ENCODE measurements around the gene WSB2. TPM values are rescaled to one million over a fixed set of nuclear protein-coding genes. Genes with fewer than 3 reads are reported as not detected.

WSB2 gene
- total and polyA plus RNA-seq, 10 of the 15 experiments (the other 5 are each of a cell fraction or from before 2014, with no cell fraction given) = 18.3 to 82.6 (median 43.7) TPM

DNA sequence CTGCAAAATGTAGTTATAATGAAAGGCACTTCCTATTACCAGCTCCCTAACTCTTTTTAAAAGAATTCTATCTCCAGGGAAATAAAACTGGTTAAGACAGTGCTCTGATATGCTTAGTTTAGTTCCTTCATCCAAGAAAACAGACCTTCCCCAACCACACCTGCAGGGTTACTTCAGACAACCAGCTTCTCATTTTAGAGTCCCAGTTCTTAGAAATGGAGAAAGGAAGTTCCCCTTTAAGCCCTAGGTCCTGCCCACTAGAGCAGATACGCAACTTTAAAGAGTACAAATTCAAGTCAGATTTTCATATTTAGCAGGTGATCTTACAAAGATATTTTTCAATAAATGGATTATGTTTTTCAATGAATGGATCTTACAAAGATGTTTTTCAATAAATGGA lies 4.4 kb upstream of the WSB2 start:
- no peak overlapping the region for H3K9ac ChIP-seq (ENCODE audit: control insufficient read depth, insufficient read depth, low read length)

DNA sequence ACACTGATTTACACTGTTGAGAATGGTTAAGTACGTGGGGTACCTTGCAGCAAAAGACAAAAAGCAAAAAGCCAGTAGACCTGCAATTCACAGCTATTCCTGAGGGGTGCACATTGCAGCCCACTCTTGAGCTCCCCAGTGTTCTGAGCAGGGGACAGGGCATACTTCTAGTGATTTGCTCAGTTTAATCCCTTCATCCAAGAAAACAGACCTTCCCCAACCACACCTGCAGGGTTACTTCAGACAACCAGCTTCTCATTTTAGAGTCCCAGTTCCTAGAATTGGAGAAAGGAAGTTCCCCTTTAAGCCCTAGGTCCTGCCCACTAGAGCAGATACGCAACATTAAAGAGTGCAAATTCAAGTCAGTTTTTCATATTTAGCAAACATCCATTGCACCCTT lies 3.6 kb upstream of the WSB2 start:
- no peaks in the 10 kb centered on the region for H3K36me3 ChIP-seq (ENCODE audit: control insufficient read depth in 2 of 2, insufficient read depth in 2 of 2, low read length in 1 of 2)
- no peaks in the 10 kb centered on the region for H3K9me3 ChIP-seq (replicated peaks; ENCODE audit: control insufficient read depth, insufficient read depth, low read length)
- FAIRE-seq = peak; percentile 61
- peaks cover 13% of the 10 kb centered on the region for H3K4me1 ChIP-seq (ENCODE audit: control insufficient read depth, insufficient read depth, low read length)
- no peaks in the 10 kb centered on the region for H4K20me1 ChIP-seq (ENCODE audit: control insufficient read depth, insufficient read depth)
- no peak overlapping the region for H3K27ac ChIP-seq (ENCODE audit: control insufficient read depth, insufficient read depth)
- no peak overlapping the region for H3K4me3 ChIP-seq
- peak; percentile 60 for ATAC-seq
- ChIA-PET POLR2A (interaction anchor here (0.8 to 1.4 kb wide), 4 partner anchors 17 to 180 kb away, joined by 3 to 6 read pairs (median 4); no protein-coding TSS in a partner anchor), CTCF (interaction anchor here (0.8 to 5.3 kb wide), 17 partner anchors 9 to 341 kb away, joined by 3 to 42 read pairs (median 4); partner anchors contain the start of genes RFC5 and SUDS3), SMC1A (ENCODE audit: uncharacterized antibody, unreplicated experiment) (interaction anchor here (0.6 to 1.8 kb wide), 14 partner anchors 10 to 311 kb away, joined by 3 to 10 read pairs (median 3); partner anchors contain the start of gene SUDS3), RAD21 (ENCODE audit: unreplicated experiment) (interaction anchor here (1.1 to 2.7 kb wide), 6 partner anchors 20 to 312 kb away, joined by 3 to 8 read pairs (median 4); partner anchors contain the start of genes PEBP1 and SUDS3)
- in situ Hi-C loops (cut with MboI) = no loop called here
- no peak overlapping the region for H2AFZ ChIP-seq (ENCODE audit: control insufficient read depth, low read depth, low read length)
- no peak overlapping the region for H3K9ac ChIP-seq (ENCODE audit: control insufficient read depth, insufficient read depth, low read length)
- TF ChIP-seq SPI1 (IDR thresholded peaks at IDR 0.05; ENCODE audit: borderline replicate concordance, insufficient read depth, low read depth, low read length) (peak; percentile 4; the same call in 1 of the 2 replicates), RAD21 (IDR thresholded peaks at IDR 0.05; ENCODE audit: insufficient read depth, low read depth, low read length) (peak; percentile 9; the same call in 1 of the 2 replicates)
- TF ChIP-seq, protein P1, sequence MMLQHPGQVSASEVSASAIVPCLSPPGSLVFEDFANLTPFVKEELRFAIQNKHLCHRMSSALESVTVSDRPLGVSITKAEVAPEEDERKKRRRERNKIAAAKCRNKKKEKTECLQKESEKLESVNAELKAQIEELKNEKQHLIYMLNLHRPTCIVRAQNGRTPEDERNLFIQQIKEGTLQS (IDR thresholded peaks at IDR 0.05; ENCODE audit: borderline replicate concordance, extremely low read depth, low read depth, low read length) = no peak
- TF ChIP-seq, protein P2, sequence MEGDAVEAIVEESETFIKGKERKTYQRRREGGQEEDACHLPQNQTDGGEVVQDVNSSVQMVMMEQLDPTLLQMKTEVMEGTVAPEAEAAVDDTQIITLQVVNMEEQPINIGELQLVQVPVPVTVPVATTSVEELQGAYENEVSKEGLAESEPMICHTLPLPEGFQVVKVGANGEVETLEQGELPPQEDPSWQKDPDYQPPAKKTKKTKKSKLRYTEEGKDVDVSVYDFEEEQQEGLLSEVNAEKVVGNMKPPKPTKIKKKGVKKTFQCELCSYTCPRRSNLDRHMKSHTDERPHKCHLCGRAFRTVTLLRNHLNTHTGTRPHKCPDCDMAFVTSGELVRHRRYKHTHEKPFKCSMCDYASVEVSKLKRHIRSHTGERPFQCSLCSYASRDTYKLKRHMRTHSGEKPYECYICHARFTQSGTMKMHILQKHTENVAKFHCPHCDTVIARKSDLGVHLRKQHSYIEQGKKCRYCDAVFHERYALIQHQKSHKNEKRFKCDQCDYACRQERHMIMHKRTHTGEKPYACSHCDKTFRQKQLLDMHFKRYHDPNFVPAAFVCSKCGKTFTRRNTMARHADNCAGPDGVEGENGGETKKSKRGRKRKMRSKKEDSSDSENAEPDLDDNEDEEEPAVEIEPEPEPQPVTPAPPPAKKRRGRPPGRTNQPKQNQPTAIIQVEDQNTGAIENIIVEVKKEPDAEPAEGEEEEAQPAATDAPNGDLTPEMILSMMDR (IDR thresholded peaks at IDR 0.05 in 2 of 3, conservative IDR thresholded peaks at IDR 0.05 in 1 of 3; ENCODE audit: control insufficient read depth in 2 of 3, extremely low read depth in 1 of 3, insufficient read depth in 1 of 3, low read depth in 3 of 3, low read length in 3 of 3) = peak; percentile 18 to 53 (median 39); a peak in 4 of 6 replicates
- H3K27me3 ChIP-seq (replicated peaks in 1 of 2; ENCODE audit: control insufficient read depth in 2 of 2, insufficient read depth in 2 of 2, low read length in 1 of 2) = no peaks in the 10 kb centered on the region
- H3K79me2 ChIP-seq (ENCODE audit: control insufficient read depth, insufficient read depth, low read length) = peaks cover 25% of the 10 kb centered on the region
- intact Hi-C loops (cut with micrococcal nuclease; ENCODE audit: unreplicated experiment) = no loop called here
- BruUV-seq (replicated peaks) = no TSS peak
- peak overlapping the region; percentile 23; the same call in 1 of the 2 replicates for H3K4me2 ChIP-seq (ENCODE audit: control insufficient read depth, insufficient read depth)
- WGBS (ENCODE audit: insufficient coverage, insufficient replicate concordance, low lambda C conversion rate, missing lambda C conversion rate) = 2% methylated on average over 2 of the region's 2 CpGs
- DNase-seq (ENCODE audit: low read depth, low spot score) = no peak

More for the DNA sequence above, 4.4 kb upstream of the WSB2 start:
- ChIA-PET CTCF (interaction anchor here (0.6 to 5.3 kb wide), 13 partner anchors 10 to 1662 kb away, joined by 3 to 42 read pairs (median 4); partner anchors contain the start of gene SUDS3), RAD21 (ENCODE audit: unreplicated experiment) (interaction anchor here (1.0 to 2.7 kb wide), 6 partner anchors 9 to 310 kb away, joined by 3 to 8 read pairs (median 3); partner anchors contain the start of gene PEBP1), POLR2A (interaction anchor here (0.7 kb wide), 1 partner anchor 72 kb away, joined by 4 read pairs; no protein-coding TSS in a partner anchor), SMC1A (ENCODE audit: uncharacterized antibody, unreplicated experiment) (interaction anchor here (1.2 to 1.8 kb wide), 5 partner anchors 12 to 190 kb away, joined by 3 to 10 read pairs (median 4); no protein-coding TSS in a partner anchor)
- peaks cover 17% of the 10 kb centered on the region for H3K79me2 ChIP-seq (ENCODE audit: control insufficient read depth, insufficient read depth, low read length)
- H3K4me2 ChIP-seq (ENCODE audit: control insufficient read depth, insufficient read depth) = 0 out of 2 replicates have a peak overlapping the region, but pooled peaks have one; percentile 23
- H3K9me3 ChIP-seq (replicated peaks; ENCODE audit: control insufficient read depth, insufficient read depth, low read length) = no peaks in the 10 kb centered on the region
- H2AFZ ChIP-seq (ENCODE audit: control insufficient read depth, low read depth, low read length) = no peak overlapping the region; the same call in none of the 2 replicates
- DNase-seq (ENCODE audit: low read depth, low spot score) (no peak), ATAC-seq (peak; percentile 20; the same call in 1 of the 3 replicates), FAIRE-seq (no peak)
- BruUV-seq (replicated peaks) = no TSS peak
- H3K4me3 ChIP-seq = no peak overlapping the region
- TF ChIP-seq SPI1 (IDR thresholded peaks at IDR 0.05; ENCODE audit: borderline replicate concordance, insufficient read depth, low read depth, low read length) = 0 out of 2 replicates have a peak, but pooled peaks have one; percentile 8
- no peak for TF ChIP-seq EZH2 (IDR thresholded peaks at IDR 0.05; ENCODE audit: borderline replicate concordance, control insufficient read depth, low read depth, low read length)
- intact Hi-C loops (cut with micrococcal nuclease; ENCODE audit: unreplicated experiment) = no loop called here
- H3K36me3 ChIP-seq (ENCODE audit: control insufficient read depth in 2 of 2, insufficient read depth in 2 of 2, low read length in 1 of 2) = no peaks in the 10 kb centered on the region
- in situ Hi-C loops (cut with MboI) = no loop called here
- H4K20me1 ChIP-seq (ENCODE audit: control insufficient read depth, insufficient read depth) = no peaks in the 10 kb centered on the region
- H3K27ac ChIP-seq (ENCODE audit: control insufficient read depth, insufficient read depth) = no peak overlapping the region
- no peaks in the 10 kb centered on the region for H3K27me3 ChIP-seq (replicated peaks in 1 of 2; ENCODE audit: control insufficient read depth in 2 of 2, insufficient read depth in 2 of 2, low read length in 1 of 2)
- peaks cover 13% of the 10 kb centered on the region for H3K4me1 ChIP-seq (ENCODE audit: control insufficient read depth, insufficient read depth, low read length)
- WGBS (ENCODE audit: insufficient coverage, insufficient replicate concordance, low lambda C conversion rate, missing lambda C conversion rate) = 61% methylated on average over 1 of the region's 1 CpG
